Inflammatory macrophage treated with lipopolysaccharide for 4 hours (primary cell): ENCODE data around the gene SRPK1.
"Not testable (repeated sequence)": the region's sequence is repeated elsewhere in the genome, so short reads cannot be mapped to it uniquely, and the experiment has no call there.

Source experiments
- DNase-seq: peaks from one replicate; pipeline ENCODE4 v3.0.0-alpha.2; 2020

Gene SRPK1

DNA sequence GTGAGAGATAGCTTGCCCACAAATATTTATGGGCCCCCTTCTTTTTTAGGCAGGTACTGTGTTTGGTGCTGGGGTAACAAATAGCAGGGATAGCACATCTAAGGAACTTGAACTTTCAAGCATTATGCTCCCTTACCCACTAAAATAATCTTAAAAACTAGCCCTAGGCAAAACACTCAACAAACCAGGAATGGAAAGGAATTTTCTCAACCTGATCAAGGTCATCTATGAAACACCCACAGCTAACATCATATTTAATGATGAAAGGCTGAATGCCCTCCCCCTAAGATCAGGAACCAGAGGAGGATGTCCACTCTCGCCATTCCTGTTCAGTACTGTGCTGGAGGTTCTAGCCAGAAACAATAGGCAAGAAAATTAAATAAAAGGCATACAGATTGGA, 8.7 kb upstream of the SRPK1 start:
- DNase-seq, result no peak

- DNase-seq, result no peak
These were observed 5.8 kb upstream of the SRPK1 start for GRCh38 chr6:35926509-35927215.

GRCh38 chr6:35925961-35926360, 5.1 kb upstream of the SRPK1 start:
- no peak for DNase-seq

GRCh38 chr6:35924146-35924545, 3.2 kb upstream of the SRPK1 start:
- no peak for DNase-seq

- no peak for DNase-seq
These were observed 1.2 kb upstream of the SRPK1 start for GRCh38 chr6:35922139-35922554.

DNA sequence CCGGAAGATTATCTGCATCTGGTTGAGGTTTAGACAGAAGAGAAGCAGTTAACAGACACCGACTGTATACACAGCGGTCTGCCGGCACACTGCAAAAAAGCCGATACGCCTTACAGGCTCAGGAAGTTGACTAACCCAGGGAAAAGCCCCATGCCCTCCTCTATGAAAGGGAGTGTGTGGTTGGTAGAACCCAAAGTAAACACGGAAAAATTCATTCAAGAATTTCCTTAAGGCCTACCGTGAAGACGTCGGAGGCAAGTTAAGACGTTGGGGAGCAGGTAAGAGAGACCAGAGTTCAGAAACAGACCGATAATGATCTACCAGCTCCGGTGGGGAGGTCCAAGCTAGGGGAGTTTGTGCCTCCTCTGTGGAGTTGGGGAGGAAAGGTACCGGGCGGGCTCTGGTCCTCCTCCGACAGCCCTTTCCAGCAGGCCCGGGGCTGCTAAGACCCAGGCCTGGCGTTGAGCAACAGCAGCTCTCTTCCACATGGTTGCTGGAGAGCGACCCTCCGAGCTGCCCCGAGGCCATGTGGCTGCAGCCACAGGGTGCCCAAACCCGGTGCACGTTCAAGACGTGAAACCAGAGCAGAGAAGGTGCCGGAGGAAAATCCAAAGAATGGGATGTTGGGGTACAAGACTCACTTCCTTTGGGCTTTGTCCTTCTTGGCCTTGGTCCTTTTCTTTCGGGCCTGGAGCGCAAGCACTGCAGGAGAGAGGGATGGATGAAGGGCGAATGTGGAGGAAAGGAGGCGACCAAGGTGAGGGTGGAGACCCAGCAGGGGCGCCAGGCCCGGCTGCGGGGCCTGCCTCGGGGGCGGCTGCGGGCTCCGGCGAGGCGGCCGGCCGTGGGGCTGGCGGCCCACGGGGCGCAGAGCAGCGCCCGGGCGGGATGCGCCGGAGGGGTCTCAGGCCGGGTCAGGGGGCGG, 809 bp downstream of the SRPK1 start:
- DNase-seq, result peak; percentile 76

DNA sequence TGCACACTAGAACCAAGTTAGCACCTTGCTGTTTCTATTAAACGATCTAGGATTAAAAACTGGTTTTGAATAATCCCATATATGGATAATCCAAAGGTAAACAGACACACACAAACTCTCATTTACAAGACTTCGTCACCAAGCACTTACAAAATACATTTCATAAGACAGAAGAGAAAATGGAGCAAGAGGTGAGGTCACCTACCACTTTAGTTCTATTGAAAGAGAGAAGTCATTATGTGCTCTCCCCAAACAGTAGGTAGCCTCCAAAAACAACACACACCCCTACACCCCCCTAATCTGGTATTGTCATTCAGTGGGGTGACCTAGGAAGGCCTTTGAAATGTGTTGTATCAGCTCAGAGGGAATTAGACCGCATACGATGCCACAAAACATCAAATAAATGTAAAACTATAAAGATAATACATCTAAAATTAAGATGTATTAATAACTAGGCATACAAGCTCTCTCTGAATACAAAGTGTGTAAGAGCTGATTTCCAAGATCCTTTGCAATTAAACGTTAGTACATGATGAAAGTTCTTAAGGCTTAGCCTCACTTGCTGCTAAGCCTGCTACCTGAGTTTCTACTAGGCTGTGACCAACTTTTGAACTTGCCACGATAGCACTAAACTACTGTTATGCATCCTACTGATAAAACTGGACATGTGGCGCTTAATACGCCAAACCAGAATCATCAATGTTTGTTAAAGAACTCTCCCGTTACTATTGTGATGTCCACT, 1.6 kb downstream of the SRPK1 start:
- peak; percentile 83 for DNase-seq

DNA sequence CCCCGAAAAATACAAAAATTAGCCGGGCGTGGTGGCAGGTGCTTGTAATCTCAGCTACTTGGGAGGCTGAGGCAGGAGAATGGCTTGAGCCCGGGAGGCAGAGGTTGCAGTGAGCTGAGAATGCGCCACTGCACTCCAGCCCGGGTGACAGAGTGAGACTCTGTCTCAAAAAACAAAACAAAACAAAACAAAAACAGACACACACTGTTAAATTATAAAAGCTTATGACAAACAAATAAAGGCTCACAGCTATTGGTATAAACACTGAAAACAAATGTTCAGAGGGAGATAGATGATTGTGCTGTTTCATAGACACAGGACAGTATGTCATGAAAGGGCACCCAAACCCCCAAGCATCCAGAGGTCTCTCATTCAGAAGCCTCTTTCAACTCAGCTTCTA, 4.0 kb downstream of the SRPK1 start:
- not testable (repeated sequence) for DNase-seq

- no peak for DNase-seq
These were observed 4.8 kb downstream of the SRPK1 start for GRCh38 chr6:35916056-35916455.

DNA sequence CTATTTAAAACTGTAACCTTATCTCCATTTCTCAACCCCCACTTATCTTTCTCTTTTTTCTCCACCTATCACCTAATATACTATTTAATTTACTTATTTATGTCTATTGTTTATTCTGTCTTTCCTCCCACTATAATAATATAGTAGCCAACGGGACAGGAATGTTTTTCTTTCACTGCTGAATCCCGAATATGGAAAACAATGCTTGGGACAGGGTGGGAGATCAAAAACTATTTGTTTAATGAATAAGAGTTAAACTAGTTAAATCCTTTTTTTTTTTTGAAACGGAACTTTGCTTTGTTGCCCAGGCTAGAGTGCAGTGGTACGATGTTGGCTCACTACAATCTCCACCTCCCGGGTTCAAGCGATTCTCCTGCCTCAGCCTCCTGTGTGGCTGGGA, 6.4 kb downstream of the SRPK1 start:
- no peak for DNase-seq

- DNase-seq, result no peak
These were observed 8.8 kb downstream of the SRPK1 start for GRCh38 chr6:35911871-35912653.

DNA sequence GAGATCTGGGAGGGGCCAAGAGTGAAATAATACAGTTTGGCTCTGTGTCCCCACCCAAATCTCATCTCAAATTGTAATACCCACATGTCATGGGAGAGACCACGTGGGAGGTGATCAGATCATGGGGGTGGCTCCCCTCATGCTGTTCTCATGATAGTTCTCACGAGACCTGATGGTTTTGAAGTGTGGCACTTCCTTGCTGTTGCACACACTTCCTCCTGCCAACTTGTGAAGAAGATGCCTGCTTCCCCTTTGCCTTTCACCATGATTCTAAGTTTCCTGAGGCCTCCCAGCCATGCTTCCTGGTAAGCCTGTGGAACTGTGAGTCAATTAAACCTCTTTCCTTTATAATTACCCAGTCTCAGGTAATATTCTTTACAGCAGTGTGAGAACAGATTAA, 11.3 kb downstream of the SRPK1 start:
- DNase-seq, result peak; percentile 21

GRCh38 chr6:35908753-35909401, 12.0 kb downstream of the SRPK1 start:
- not testable (repeated sequence) for DNase-seq

- no peak for DNase-seq
These were observed 13.1 kb downstream of the SRPK1 start for GRCh38 chr6:35907750-35908149.

DNA sequence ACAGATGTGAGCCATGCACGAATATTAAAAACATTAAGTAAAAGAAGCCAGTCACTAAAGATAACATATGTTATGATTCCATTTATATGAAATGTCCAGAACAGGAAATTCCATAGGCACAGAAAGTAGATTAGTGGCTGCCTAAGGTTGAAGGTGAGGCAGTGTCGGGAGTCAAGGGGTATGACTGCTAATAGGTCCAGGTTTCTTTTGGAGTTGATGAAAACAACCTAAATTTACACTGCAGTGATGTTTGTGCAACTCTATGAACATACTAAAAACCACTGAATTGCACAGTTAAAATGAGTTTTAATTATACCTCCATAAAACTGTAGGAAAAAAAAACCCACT, 14.4 kb downstream of the SRPK1 start:
- DNase-seq, result no peak

GRCh38 chr6:35905841-35906498, 14.9 kb downstream of the SRPK1 start:
- DNase-seq, result no peak

- DNase-seq, result peak; percentile 27
These were observed 15.6 kb downstream of the SRPK1 start for GRCh38 chr6:35905141-35905785.

DNA sequence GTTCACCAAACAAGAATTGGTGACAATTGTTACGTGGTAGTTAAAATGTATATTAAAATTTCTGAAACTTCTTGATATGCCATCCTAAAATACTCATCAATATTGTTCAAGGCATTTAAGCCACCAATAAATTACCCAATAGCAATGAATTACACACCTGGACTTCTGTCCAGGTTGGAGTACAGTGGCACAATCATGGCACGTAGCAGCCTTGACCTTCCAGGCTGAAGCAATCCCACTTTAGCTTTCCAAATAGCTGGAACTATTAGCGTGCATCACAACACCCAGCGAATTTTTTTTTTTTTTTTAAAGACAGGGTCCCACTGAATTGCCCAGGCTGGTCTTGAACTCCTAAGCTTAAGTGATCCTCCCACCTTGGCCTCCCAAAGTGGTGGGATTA, 17.2 kb downstream of the SRPK1 start:
- no peak for DNase-seq

DNA sequence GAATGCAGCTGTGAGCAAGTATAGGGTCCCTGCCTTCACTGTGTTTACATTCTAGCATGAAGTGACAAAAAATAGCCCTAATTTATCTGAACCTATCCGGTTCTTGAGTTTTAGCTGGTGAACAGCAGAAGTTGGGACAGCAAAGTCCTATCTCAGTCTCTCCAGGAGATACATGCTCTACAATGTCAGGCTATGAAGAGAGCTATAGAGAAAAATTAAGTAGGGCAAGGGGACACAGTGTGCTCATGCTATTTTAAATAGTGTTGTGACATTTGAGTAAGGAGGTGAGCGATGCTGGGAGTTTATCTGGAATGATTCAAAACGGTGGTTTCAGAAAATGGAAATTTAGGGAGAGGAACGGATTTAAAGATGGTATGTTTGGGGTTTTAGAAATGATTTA, 20.4 kb downstream of the SRPK1 start:
- DNase-seq, result no peak

DNA sequence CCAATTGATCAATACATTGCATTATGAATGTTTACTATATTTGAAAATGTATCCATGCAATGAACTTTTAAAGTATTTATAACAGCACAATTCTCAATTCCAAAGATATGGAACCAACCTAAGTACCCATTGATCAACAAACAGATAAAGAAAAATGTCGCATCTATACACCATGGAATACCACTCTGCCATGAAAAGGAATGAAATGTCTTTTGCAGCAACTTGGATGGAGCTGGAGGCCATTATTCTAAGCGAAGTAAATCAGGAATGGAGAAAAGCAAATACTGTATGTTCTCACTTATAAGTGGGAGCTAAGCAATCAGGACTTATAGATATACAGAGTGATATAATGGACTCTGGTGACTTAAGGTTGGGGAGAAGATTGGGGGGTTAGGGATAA, 22.9 kb downstream of the SRPK1 start:
- DNase-seq, result no peak

- DNase-seq, result no peak
These were observed 23.4 kb downstream of the SRPK1 start for GRCh38 chr6:35897486-35897885.
